Trophoblast cell (in vitro differentiated cells and primary cell): Measurements from ENCODE around the gene EFHC1.
"Not testable (repeated sequence)": the region's sequence is repeated elsewhere in the genome, so short reads cannot be mapped to it uniquely, and the experiment has no call there.

ENCODE experiments used
- DNase-seq, 2 donors: peaks; one replicate each; pipeline ENCODE4 v3.0.0-alpha.2; 2016
- H2AFZ ChIP-seq: 2 replicates; pipeline ENCODE4 v1.6.1; 2013; ENCODE audit warnings: low read length, moderate library complexity, mild to moderate bottlenecking; ENCODE audit not compliant: insufficient read depth, poor library complexity
- H2AK5ac ChIP-seq: 2 replicates; pipeline ENCODE4 v1.6.1; 2013; ENCODE audit warnings: mild to moderate bottlenecking, low read length
- H2BK120ac ChIP-seq: 2 replicates; pipeline ENCODE4 v1.6.1; 2013; ENCODE audit warnings: low read length, mild to moderate bottlenecking, moderate library complexity; ENCODE audit not compliant: insufficient read depth, poor library complexity
- H2BK12ac ChIP-seq: 2 replicates; pipeline ENCODE4 v1.6.1; 2013; ENCODE audit warnings: mild to moderate bottlenecking, low read length, moderate library complexity
- H2BK5ac ChIP-seq: 2 replicates; pipeline ENCODE4 v1.6.1; 2013; ENCODE audit warnings: low read length, low read depth, moderate library complexity, mild to moderate bottlenecking; ENCODE audit not compliant: poor library complexity
- H3K14ac ChIP-seq: 2 replicates; pipeline ENCODE4 v1.6.1; 2013; ENCODE audit warnings: mild to moderate bottlenecking, low read length
- H3K18ac ChIP-seq: 2 replicates; pipeline ENCODE4 v1.6.1; 2013; ENCODE audit warnings: mild to moderate bottlenecking, low read length
- H3K23ac ChIP-seq: 2 replicates; pipeline ENCODE4 v1.6.1; 2013; ENCODE audit warnings: low read length
- H3K27ac ChIP-seq: 2 replicates; pipeline ENCODE4 v1.5.1; 2013; ENCODE audit warnings: low read depth, mild to moderate bottlenecking, inconsistent platforms, low read length, moderate library complexity
- H3K27me3 ChIP-seq: 2 replicates; pipeline ENCODE4 v1.6.1; 2013; ENCODE audit warnings: inconsistent platforms, mild to moderate bottlenecking, low read length, moderate library complexity; ENCODE audit not compliant: insufficient read depth
- H3K36me3 ChIP-seq, 2 experiments: 1 replicate in 1 of 2; 2 replicates in 1 of 2; pipeline ENCODE4 v1.6.1; 2013; ENCODE audit warnings: low read length in 2 of 2, mild to moderate bottlenecking in 2 of 2, moderate library complexity in 1 of 2; ENCODE audit not compliant: insufficient read depth in 2 of 2, control insufficient read depth in 1 of 2
- H3K4ac ChIP-seq: 2 replicates; pipeline ENCODE4 v1.6.1; 2013; ENCODE audit warnings: low read depth, mild to moderate bottlenecking, low read length, moderate library complexity
- H3K4me1 ChIP-seq, 2 experiments: 1 replicate in 1 of 2; 2 replicates in 1 of 2; pipeline ENCODE4 v1.6.1; 2013; ENCODE audit warnings: low read length in 2 of 2, mild to moderate bottlenecking in 2 of 2, moderate library complexity in 1 of 2; ENCODE audit not compliant: insufficient read depth in 2 of 2, control insufficient read depth in 1 of 2
- H3K4me2 ChIP-seq: 2 replicates; pipeline ENCODE4 v1.6.1; 2013; ENCODE audit warnings: inconsistent platforms, mild to moderate bottlenecking, low read length, moderate library complexity
- H3K4me3 ChIP-seq: 2 replicates; pipeline ENCODE4 v1.5.1; 2013; ENCODE audit warnings: mild to moderate bottlenecking, low read depth, low read length, inconsistent platforms
- H3K79me1 ChIP-seq: one replicate; pipeline ENCODE4 v1.6.1; 2013; ENCODE audit warnings: low read length
- H3K79me2 ChIP-seq: 2 replicates; pipeline ENCODE4 v1.6.1; 2013; ENCODE audit warnings: low read length, mild to moderate bottlenecking; ENCODE audit not compliant: control insufficient read depth, insufficient read depth, poor library complexity
- H3K9ac ChIP-seq: 2 replicates; pipeline ENCODE4 v1.6.1; 2013; ENCODE audit warnings: mild to moderate bottlenecking, low read length
- H3K9me3 ChIP-seq: 2 replicates; pipeline ENCODE4 v1.6.1; 2013; ENCODE audit warnings: low read depth, mild to moderate bottlenecking, control low read depth, inconsistent platforms, low read length; ENCODE audit not compliant: insufficient read depth
- H4K12ac ChIP-seq: 2 replicates; pipeline ENCODE4 v1.6.1; 2013; ENCODE audit warnings: low read depth, mild to moderate bottlenecking, low read length, moderate library complexity
- H4K8ac ChIP-seq: 2 replicates; pipeline ENCODE4 v1.6.1; 2013; ENCODE audit warnings: low read depth, mild to moderate bottlenecking, low read length, moderate library complexity
- H4K91ac ChIP-seq: one replicate; pipeline ENCODE4 v1.6.1; 2013; ENCODE audit warnings: low read depth, mild to moderate bottlenecking, low read length, moderate library complexity
- WGBS: extraction: QIAGEN DNeasy Blood & Tissue Kit; methylation state at CpG from one replicate; pipeline ENCODE4 v1.1.7; 2013; ENCODE audit warnings: missing lambda C conversion rate; ENCODE audit not compliant: insufficient read length, insufficient coverage; ENCODE audit errors: extremely low coverage; 5-methylcytosine and 5-hydroxymethylcytosine counted together

The EFHC1 gene

GRCh38 chr6:52433294-52433693 lies 13.2 kb downstream of the EFHC1 start:
- H2BK120ac ChIP-seq, H3K14ac ChIP-seq, H4K12ac ChIP-seq, H2BK12ac ChIP-seq, H3K27me3 ChIP-seq, DNase-seq, H2AK5ac ChIP-seq, H3K79me2 ChIP-seq, H3K23ac ChIP-seq, H2BK5ac ChIP-seq, H3K18ac ChIP-seq, H3K9me3 ChIP-seq, H4K8ac ChIP-seq, H3K4me1 ChIP-seq, H3K4ac ChIP-seq, H3K27ac ChIP-seq, H3K4me2 ChIP-seq, H4K91ac ChIP-seq, H3K9ac ChIP-seq, H2AFZ ChIP-seq, H3K79me1 ChIP-seq, H3K36me3 ChIP-seq, H3K4me3 ChIP-seq: not testable (repeated sequence)
- WGBS = no CpG with 5 or more reads among the region's 4 CpGs

- H2BK12ac ChIP-seq = no peak overlapping the region
- no peaks in the 10 kb centered on the region for H3K79me2 ChIP-seq
- no peaks in the 10 kb centered on the region for H3K9me3 ChIP-seq
- no peak overlapping the region for H3K27ac ChIP-seq
- no peaks in the 10 kb centered on the region for H3K36me3 ChIP-seq
- H3K4ac ChIP-seq = no peak overlapping the region
- H4K91ac ChIP-seq = no peak overlapping the region
- no peak overlapping the region for H3K4me2 ChIP-seq
- H3K14ac ChIP-seq = no peak overlapping the region
- no peak overlapping the region for H2BK120ac ChIP-seq
- H3K27me3 ChIP-seq = no peaks in the 10 kb centered on the region
- no peak for DNase-seq
- no peak overlapping the region for H3K23ac ChIP-seq
- no peak overlapping the region for H2AK5ac ChIP-seq
- no peak overlapping the region for H3K18ac ChIP-seq
- no peak overlapping the region for H3K4me3 ChIP-seq
- H3K9ac ChIP-seq = no peak overlapping the region
- H3K4me1 ChIP-seq = no peaks in the 10 kb centered on the region
- H3K79me1 ChIP-seq = no peaks in the 10 kb centered on the region
- H4K12ac ChIP-seq = no peak overlapping the region
- no peak overlapping the region for H2AFZ ChIP-seq
- no CpG with 5 or more reads among the region's 1 CpG for WGBS
- H2BK5ac ChIP-seq = no peak overlapping the region
- no peak overlapping the region for H4K8ac ChIP-seq
Observed at GRCh38 chr6:52435345-52435744, 15.2 kb downstream of the EFHC1 start.

GRCh38 chr6:52438926-52439325 lies 18.8 kb downstream of the EFHC1 start:
- Histone ChIP-seq H2BK12ac (no peak overlapping the region), H3K4me2 (no peak overlapping the region), H3K9ac (no peak overlapping the region), H3K27ac (no peak overlapping the region), H3K23ac (no peak overlapping the region), H2BK120ac (no peak overlapping the region), H2AK5ac (no peak overlapping the region), H3K36me3 (no peaks in the 10 kb centered on the region), H3K27me3 (no peaks in the 10 kb centered on the region), H4K91ac (no peak overlapping the region), H3K79me1 (no peaks in the 10 kb centered on the region), H4K12ac (no peak overlapping the region), H3K14ac (no peak overlapping the region), H4K8ac (no peak overlapping the region), H2BK5ac (no peak overlapping the region), H3K4me3 (no peak overlapping the region), H3K18ac (no peak overlapping the region), H3K4ac (no peak overlapping the region), H3K4me1 (no peaks in the 10 kb centered on the region), H3K9me3 (no peaks in the 10 kb centered on the region), H2AFZ (no peak overlapping the region), H3K79me2 (no peaks in the 10 kb centered on the region)
- WGBS = no CpG with 5 or more reads among the region's 2 CpGs
- DNase-seq = no peak

GRCh38 chr6:52454556-52454955 lies 34.4 kb downstream of the EFHC1 start:
- no peak overlapping the region for H3K4me3 ChIP-seq
- no peaks in the 10 kb centered on the region for H3K36me3 ChIP-seq
- no peak overlapping the region for H3K4ac ChIP-seq
- no peak overlapping the region for H4K91ac ChIP-seq
- no peaks in the 10 kb centered on the region for H3K27me3 ChIP-seq
- no peak overlapping the region for H3K23ac ChIP-seq
- no peak overlapping the region for H2AFZ ChIP-seq
- no peak overlapping the region for H3K27ac ChIP-seq
- no peak overlapping the region for H2BK12ac ChIP-seq
- H4K12ac ChIP-seq = no peak overlapping the region
- no peak overlapping the region for H2BK120ac ChIP-seq
- no peak overlapping the region for H2BK5ac ChIP-seq
- no peak overlapping the region for H3K4me2 ChIP-seq
- no peak overlapping the region for H3K9ac ChIP-seq
- H4K8ac ChIP-seq = no peak overlapping the region
- H3K4me1 ChIP-seq = no peaks in the 10 kb centered on the region
- H2AK5ac ChIP-seq = no peak overlapping the region
- peaks cover 3% of the 10 kb centered on the region for H3K79me1 ChIP-seq
- H3K14ac ChIP-seq = no peak overlapping the region
- no peaks in the 10 kb centered on the region for H3K9me3 ChIP-seq
- H3K18ac ChIP-seq = no peak overlapping the region
- no peaks in the 10 kb centered on the region for H3K79me2 ChIP-seq
- no CpG with 5 or more reads among the region's 2 CpGs for whole genome bisulfite sequencing
- DNase-seq = no peak
